Ureter (tissue), 1 donor: ENCODE results near the gene PRR23A. TPM values are rescaled to one million over a fixed set of nuclear protein-coding genes. Genes with fewer than 3 reads are reported as not detected.

ENCODE experiments used
- DNase-seq: peaks from one replicate; pipeline ENCODE4 v3.0.0-alpha.2; 2020; ENCODE audit warnings: low spot score
- total RNA-seq: library from RNA; stranded (reverse); gene quantifications from one replicate; pipeline ENCODE4 v1.2.4, GENCODE V29; 2023
- donor health status: DM: yes; HTN: yes; CAD: no.

Gene PRR23A
- total RNA-seq, 1 donor from 2014 or later, result not detected

DNA sequence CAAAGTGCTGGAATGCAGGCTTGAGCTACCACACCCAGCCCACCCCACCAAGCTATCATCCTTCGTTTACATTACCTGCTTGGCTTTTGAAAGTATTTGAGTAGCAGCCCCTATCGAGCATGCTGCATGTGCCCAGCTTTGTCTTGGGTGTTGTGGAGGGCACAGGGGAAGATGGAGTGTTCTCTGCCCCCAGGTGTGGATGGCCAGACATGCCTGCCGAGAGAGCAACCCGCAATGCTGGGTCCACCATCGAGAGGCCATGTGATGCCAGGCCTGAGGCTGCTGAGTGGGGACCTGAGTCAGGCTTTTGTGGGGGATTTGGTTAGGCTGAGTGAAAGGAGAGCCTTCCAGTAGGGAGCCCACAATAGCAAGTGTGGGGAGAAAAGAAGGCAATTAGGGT, 33.1 kb downstream of the PRR23A start:
- DNase-seq, result no peak

DNA sequence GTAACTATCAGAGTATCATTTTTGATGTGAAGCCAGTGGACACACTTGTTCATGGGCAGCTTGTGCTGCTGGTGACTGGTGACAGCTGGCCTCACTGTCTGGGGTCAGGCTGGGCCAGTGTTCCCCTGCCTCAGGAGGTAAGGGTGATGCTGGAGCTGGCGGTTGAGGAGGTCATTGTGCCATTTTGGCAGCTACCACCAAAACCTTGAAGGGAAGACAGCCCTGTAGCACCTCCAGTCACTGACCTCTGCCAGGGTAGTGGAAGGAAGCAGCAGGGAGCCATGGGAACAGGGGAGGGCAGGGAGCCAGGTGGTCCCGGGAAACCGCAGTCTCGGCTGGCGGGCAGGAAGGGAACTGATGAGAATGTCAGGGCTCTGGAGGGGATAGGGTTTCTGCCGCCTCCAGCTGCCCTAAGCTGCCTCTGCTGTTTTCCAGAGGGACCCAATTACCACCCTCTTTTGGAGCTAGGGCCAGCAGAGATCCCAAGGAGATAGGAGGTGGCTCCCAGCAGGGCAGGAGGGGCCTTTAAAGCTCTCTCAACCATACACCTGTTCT, 34.2 kb downstream of the PRR23A start:
- DNase-seq, result no peak

DNA sequence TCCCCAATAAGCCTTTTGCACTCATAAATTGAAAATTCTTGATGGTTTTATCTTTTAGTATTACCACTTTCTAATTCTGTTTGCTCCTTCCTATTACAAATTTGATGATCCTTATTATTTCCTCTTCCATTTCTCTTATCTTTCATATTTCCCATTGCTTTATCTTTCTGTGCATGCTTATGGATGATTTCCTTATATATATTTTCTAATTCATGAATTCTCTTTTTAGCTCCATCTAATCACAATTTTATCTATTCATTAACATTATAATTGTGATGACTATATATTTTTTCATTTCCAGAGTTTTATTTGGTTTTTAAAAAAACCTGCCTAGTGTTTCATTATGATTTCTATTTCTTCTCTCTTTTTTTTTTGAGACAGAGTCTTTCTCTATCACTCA, 41.1 kb downstream of the PRR23A start:
- DNase-seq, result no peak

DNA sequence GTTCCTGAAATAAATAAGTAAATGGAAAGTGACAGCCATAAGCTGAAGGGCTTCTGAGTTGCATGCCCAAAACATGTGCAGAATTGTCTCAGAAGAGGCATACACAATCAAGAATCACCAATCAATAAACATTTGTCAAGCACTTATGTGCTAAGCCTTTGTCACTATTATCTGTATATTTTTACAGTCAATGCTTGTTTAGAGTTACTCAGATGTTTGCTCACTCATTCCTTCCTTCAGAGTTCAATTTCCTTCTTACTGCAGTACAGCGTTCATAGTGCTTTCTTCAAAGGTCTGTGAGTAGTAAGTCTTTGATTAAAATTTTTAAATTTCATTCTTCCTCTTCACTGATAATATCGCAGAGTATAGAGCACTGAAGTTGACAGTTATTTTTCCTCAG, 41.8 kb downstream of the PRR23A start:
- no peak for DNase-seq

DNA sequence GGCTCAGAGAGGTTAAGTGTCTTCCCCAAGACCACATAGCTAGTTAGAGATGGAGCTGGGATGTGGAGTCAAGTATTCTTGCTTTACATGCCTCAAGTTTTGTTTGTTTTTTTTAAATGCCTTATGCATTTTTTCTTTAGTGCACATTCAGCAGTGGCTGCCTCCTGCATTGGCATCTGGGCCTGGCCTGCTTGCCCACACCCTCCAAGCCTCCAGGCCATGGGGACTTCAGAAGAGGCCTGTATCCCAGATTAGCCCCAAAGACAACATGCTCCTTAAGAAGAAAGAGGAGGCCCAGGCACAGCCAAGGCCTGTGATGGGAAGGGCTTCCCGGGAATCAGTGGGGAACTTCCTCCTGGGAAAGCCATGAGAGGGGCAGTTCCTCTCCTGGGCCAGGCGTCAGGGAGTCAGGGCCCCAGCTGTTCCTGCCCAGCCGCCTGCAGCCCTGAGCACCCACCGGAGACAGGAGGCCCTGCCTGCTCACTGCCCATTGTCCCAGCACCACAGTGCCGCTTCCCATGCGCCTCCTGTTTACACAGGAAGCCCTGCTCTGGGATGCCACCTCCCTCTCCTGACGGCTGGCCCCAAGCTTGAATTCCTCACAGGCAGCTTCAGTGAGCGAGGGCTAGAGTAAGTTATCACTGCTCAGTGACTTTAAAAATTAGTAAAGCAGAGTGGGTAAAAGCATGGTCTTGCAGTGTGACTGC, 43.1 kb downstream of the PRR23A start:
- DNase-seq, result no peak

DNA sequence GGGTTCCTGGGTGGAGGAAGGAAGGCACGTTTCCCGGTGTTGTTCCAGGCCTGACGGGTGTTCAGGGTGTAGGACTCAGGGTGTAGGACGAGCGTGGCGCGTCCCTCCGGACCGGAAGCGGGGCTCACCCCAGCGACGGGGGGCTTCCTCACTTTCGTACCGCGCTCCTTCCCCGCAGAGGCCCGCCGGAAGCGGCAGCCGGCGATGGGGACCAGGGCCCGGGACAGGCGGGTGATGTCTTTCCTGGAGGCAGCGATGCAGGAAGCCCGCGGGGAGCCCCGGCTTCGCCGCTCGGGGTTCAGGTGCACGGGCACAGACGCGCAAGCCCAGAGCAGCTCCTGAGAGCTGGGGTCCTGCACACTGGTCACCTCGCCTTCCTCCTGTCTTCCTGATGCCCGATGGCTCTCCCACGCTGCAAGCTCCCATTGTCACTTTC, 45.6 kb downstream of the PRR23A start:
- no peak for DNase-seq

Other genes with a start within 250 kb of the PRR23A start
- 41.5 TPM for gene PIK3CB, start 171.3 kb downstream of the PRR23A start, total RNA-seq
- gene FOXL2, start 59.1 kb downstream of the PRR23A start, total RNA-seq, result not detected
- not detected for gene FOXL2NB, start 59.1 kb downstream of the PRR23A start, total RNA-seq
- gene PRR23B, start 14.7 kb upstream of the PRR23A start, total RNA-seq, result not detected
- gene PRR23C, start 38.6 kb upstream of the PRR23A start, total RNA-seq, result not detected